Panc1 (cell line): ENCODE data around the gene SIK3. TPM values are rescaled to one million over a fixed set of nuclear protein-coding genes. Genes with fewer than 3 reads are reported as not detected.

Experiments
- ATAC-seq: fragments of 200-7000 bp; cut with Tn5 transposase; 2 replicates; pipeline ENCODE4 v1.9.1; 2020; ENCODE audit warnings: mild to moderate bottlenecking, moderate library complexity
- BruUV-seq: library from RNA; stranded (reverse); fragments of 400-500 nt; replicated peaks from 2 replicates; lab custom pipeline; 2021; lab: Mats Ljungman, UMichigan
- CTCF ChIA-PET: fragments of 300-600 bp; sonication (Branson Sonifier 250); formaldehyde crosslinking; loops from one replicate; lab custom pipeline; 2022; ENCODE audit warnings: antibody characterized with exemption; lab: Charles Lee
- POLR2A ChIA-PET: fragments of 300-600 bp; sonication (Branson Sonifier 250); formaldehyde crosslinking; loops from one replicate; lab custom pipeline; 2022; ENCODE audit warnings: antibody characterized with exemption; lab: Charles Lee
- DNase-seq: peaks from one replicate; pipeline ENCODE4 v3.0.0-alpha.2; 2010; ENCODE audit warnings: low read depth, low spot score
- H3K27ac ChIP-seq: 2 replicates; pipeline ENCODE4 v1.5.1; 2011; ENCODE audit warnings: mild to moderate bottlenecking, low read length, inconsistent platforms
- H3K27me3 ChIP-seq: fragments of 200-500 bp; sonication (Bioruptor generic); 2 replicates; pipeline ENCODE4 v1.6.0; 2014; ENCODE audit warnings: low read length, inconsistent platforms; ENCODE audit not compliant: control insufficient read depth, insufficient read depth
- H3K36me3 ChIP-seq: fragments of 200-500 bp; sonication (Bioruptor generic); 2 replicates; pipeline ENCODE4 v1.5.1; 2014; ENCODE audit warnings: inconsistent platforms, mild to moderate bottlenecking, low read length, moderate library complexity; ENCODE audit not compliant: control insufficient read depth, insufficient read depth
- H3K4me1 ChIP-seq: 2 replicates; pipeline ENCODE4 v1.5.1; 2011; ENCODE audit warnings: inconsistent platforms, mild to moderate bottlenecking, low read length, moderate library complexity; ENCODE audit not compliant: control insufficient read depth, insufficient read depth
- H3K4me3 ChIP-seq, 2 experiments: 2 replicates each; pipeline ENCODE4 v1.5.1; 2011 to 2012; ENCODE audit warnings: low read depth in 2 of 2, low read length in 2 of 2, mild to moderate bottlenecking in 2 of 2, inconsistent platforms in 1 of 2, moderate library complexity in 1 of 2
- H3K9me3 ChIP-seq: fragments of 200-500 bp; sonication (Bioruptor generic); 2 replicates; pipeline ENCODE4 v1.5.1; 2014; ENCODE audit warnings: low read depth, mild to moderate bottlenecking, inconsistent platforms, low read length, moderate library complexity; ENCODE audit not compliant: control insufficient read depth, insufficient read depth
- CTCF ChIP-seq: fragments of 450-650 bp; IDR thresholded peaks from 2 replicates; pipeline ENCODE4 v1.5.1; 2017; ENCODE audit warnings: mild to moderate bottlenecking
- POLR2AphosphoS5 ChIP-seq: IDR thresholded peaks from 2 replicates; pipeline ENCODE4 v1.6.1; 2012; ENCODE audit warnings: mild to moderate bottlenecking, low read depth, low read length, moderate library complexity
- REST ChIP-seq, 2 experiments: IDR thresholded peaks; 2 replicates each; pipeline ENCODE4 v1.6.1; 2011 to 2012; ENCODE audit warnings: low read depth in 2 of 2, control low read depth in 1 of 2, low read length in 1 of 2, mild to moderate bottlenecking in 1 of 2, moderate library complexity in 1 of 2; ENCODE audit not compliant: insufficient read depth in 1 of 2
- SIN3A ChIP-seq: IDR thresholded peaks from 2 replicates; pipeline ENCODE4 v1.6.1; 2012; ENCODE audit warnings: low read depth, mild to moderate bottlenecking, low read length, moderate library complexity, borderline replicate concordance; ENCODE audit not compliant: insufficient read depth
- TCF7L2 ChIP-seq: IDR thresholded peaks from 2 replicates; pipeline ENCODE4 v1.6.1; 2011; ENCODE audit warnings: mild to moderate bottlenecking, low read depth, low read length, inconsistent platforms
- in situ Hi-C: cut with HindIII; loops from 2 replicates; pipeline ENCODE4 v1.10.0; 2016; ENCODE audit warnings: low sequenced_read_pairs, low pct_unique_long_range_greater_than_20kb
- intact Hi-C: fragments of 100-400 bp; cut with micrococcal nuclease; formaldehyde crosslinking; loops from one replicate; pipeline ENCODE4 v1.10.0; 2022; ENCODE audit not compliant: unreplicated experiment
- total RNA-seq: library from RNA; stranded (reverse); gene quantifications from one replicate; pipeline ENCODE4 v1.2.1, GENCODE V29; 2021; ENCODE audit not compliant: unreplicated experiment

Gene SIK3
- total RNA-seq, 1 experiment from 2014 or later, result 39.7 TPM

- in situ Hi-C loops, result no loop called here
- intact Hi-C loops, result no loop called here
Measured at GRCh38 chr11:116946414-116946813, 151.8 kb downstream of the SIK3 start.

GRCh38 chr11:116939499-116939898 lies 158.7 kb downstream of the SIK3 start:
- H3K4me3 ChIP-seq, result no peak overlapping the region
- no peak overlapping the region for H3K27ac ChIP-seq
- DNase-seq (no peak), ATAC-seq (no peak)
- ChIA-PET CTCF (no interaction called here), POLR2A (no interaction called here)
- intact Hi-C loops, result no loop called here
- TF ChIP-seq POLR2AphosphoS5, result no peak
- no peak for TF ChIP-seq CTCF
- TF ChIP-seq SIN3A, result no peak
- no peak for TF ChIP-seq TCF7L2
- H3K36me3 ChIP-seq, result no peaks in the 10 kb centered on the region
- no peaks in the 10 kb centered on the region for H3K9me3 ChIP-seq
- no peaks in the 10 kb centered on the region for H3K27me3 ChIP-seq
- BruUV-seq, result no TSS peak
- in situ Hi-C loops, result no loop called here
- no peaks in the 10 kb centered on the region for H3K4me1 ChIP-seq

More at GRCh38 chr11:116946414-116946813, 151.8 kb downstream of the SIK3 start:
- DNase-seq (no peak), ATAC-seq (peak; percentile 73)
- no TSS peak for BruUV-seq
- H3K4me3 ChIP-seq, result no peak overlapping the region
- ChIA-PET CTCF (interaction anchor here (0.6 kb wide), 1 partner anchor 389 kb away, joined by 6 read pairs; no protein-coding TSS in a partner anchor), POLR2A (no interaction called here)
- TF ChIP-seq SIN3A, result no peak
- no peak for TF ChIP-seq CTCF
- no peak for TF ChIP-seq TCF7L2
- TF ChIP-seq POLR2AphosphoS5, result no peak
- TF ChIP-seq REST (IDR thresholded peaks at IDR 0.05; ENCODE audit: insufficient read depth in 1 of 2, low read depth in 2 of 2, low read length in 1 of 2), result no peak
- H3K4me1 ChIP-seq, result peaks cover 3% of the 10 kb centered on the region
- H3K27ac ChIP-seq, result no peak overlapping the region
- H3K9me3 ChIP-seq, result no peaks in the 10 kb centered on the region
- no peaks in the 10 kb centered on the region for H3K27me3 ChIP-seq
- no peaks in the 10 kb centered on the region for H3K36me3 ChIP-seq
